ENCODE measurements around the gene SERINC5.
"Not testable (repeated sequence)": the region's sequence is repeated elsewhere in the genome, so short reads cannot be mapped to it uniquely, and the experiment has no call there.

The SERINC5 gene

DNA sequence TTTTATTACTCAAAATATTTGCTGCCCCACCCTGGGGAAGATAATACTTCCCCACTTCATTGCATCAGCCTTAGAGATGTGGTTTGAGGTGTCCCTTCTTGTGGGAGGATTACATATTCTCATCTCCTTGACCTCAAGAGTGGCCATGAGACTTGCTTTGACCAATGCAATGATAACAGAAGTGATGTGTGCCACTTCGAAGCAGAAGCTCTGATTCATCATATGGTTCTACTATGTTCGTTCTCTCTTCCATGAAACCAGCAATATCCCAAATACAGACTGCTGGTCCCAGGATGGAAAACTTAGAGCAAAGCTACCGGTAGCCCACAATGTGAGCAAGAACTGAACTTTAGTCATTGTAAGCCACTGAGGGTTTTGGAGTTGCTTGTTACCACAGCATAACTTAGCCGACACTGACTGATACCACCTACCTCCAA is 128.7 kb downstream of the SERINC5 start:
- no peaks in the 10 kb centered on the region for H3K27me3 ChIP-seq (ENCODE audit: low read depth, low read length)
- no peak overlapping the region for H3K4me3 ChIP-seq (ENCODE audit: low read depth in 1 of 2, low read length in 2 of 2)
- H3K4me1 ChIP-seq (ENCODE audit: control insufficient read depth in 1 of 2, insufficient read depth in 2 of 2, low read length in 2 of 2), result no peaks in the 10 kb centered on the region
- H3K9me3 ChIP-seq (ENCODE audit: control insufficient read depth in 1 of 2, low read length in 2 of 2), result no peaks in the 10 kb centered on the region
- no peaks in the 10 kb centered on the region for H3K36me3 ChIP-seq (ENCODE audit: control insufficient read depth in 1 of 2, insufficient read depth in 2 of 2, low read length in 2 of 2)
- no peak overlapping the region for H3K27ac ChIP-seq (ENCODE audit: low read length)

DNA sequence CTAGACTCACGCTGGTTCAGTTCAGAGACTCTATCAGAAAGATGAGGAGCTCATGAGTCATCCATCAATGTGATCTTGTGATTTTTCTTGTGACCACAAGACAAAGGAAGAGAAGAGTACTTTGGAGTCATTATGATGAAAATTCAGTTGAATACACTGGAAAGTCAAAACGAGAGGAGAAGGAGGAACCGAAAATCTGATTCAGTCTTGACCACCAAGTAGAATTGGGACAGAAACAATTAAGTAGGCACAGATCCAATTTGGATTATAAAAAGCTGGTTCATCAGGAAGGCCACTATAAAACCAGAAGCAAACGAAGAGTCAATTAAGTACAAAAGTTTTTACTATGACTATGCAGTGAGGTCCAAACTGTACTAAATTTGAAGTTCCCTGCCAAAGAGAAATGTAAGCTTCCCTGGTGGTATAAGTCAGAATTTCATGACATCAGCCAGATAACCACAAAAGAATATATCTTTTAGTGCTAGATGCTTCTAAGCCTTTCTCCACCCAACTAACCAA is 129.8 kb downstream of the SERINC5 start:
- Histone ChIP-seq H3K36me3 (ENCODE audit: control insufficient read depth in 1 of 2, insufficient read depth in 2 of 2, low read length in 2 of 2) (no peaks in the 10 kb centered on the region), H3K4me3 (ENCODE audit: low read depth in 1 of 2, low read length in 2 of 2) (no peak overlapping the region), H3K27me3 (ENCODE audit: low read depth, low read length) (no peaks in the 10 kb centered on the region), H3K27ac (ENCODE audit: low read length) (no peak overlapping the region), H3K4me1 (ENCODE audit: control insufficient read depth in 1 of 2, insufficient read depth in 2 of 2, low read length in 2 of 2) (no peaks in the 10 kb centered on the region), H3K9me3 (ENCODE audit: control insufficient read depth in 1 of 2, low read length in 2 of 2) (no peaks in the 10 kb centered on the region)

- H3K27ac ChIP-seq (ENCODE audit: low read length), result no peak overlapping the region
- H3K4me1 ChIP-seq (ENCODE audit: control insufficient read depth in 1 of 2, insufficient read depth in 2 of 2, low read length in 2 of 2), result no peaks in the 10 kb centered on the region
- no peaks in the 10 kb centered on the region for H3K36me3 ChIP-seq (ENCODE audit: control insufficient read depth in 1 of 2, insufficient read depth in 2 of 2, low read length in 2 of 2)
These were observed 130.6 kb downstream of the SERINC5 start for GRCh38 chr5:80125022-80125961.

DNA sequence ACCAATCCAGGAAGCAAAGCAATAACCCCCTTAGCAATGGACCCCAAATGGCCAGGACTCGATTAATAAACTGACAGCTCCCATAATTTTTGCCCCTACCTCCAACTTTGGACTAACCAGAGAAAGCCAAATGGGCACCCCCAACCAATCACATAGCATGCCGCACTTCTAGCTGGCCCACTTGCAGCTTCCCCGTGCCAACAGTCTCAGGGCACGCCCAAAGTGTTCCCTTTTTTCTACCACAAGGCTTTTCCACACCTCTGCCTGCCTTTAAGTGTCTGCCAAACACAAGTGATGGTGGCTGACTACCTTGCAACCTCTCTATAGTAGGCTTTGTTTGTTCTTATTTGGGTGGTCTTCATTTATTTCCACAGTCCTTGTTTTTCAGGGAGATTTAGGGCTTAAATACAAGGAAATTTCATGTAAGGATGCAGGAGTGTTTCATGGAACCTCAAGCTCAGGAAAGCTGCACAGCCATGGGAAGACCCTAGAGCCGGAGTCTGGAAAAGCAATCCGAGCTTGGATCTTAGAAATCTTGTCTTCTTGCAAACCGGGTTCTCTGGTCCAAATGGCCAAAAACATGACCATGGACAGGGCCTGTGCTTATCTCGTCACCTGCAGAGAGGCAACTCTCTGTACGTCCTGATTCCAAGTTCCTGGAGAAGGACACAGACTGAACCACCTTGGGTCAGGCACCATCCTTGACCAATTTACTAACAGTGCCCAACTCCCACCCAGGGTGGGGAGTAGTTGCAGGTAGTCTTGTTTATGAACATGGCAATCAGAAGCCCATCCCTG is 131.5 kb downstream of the SERINC5 start:
- no peaks in the 10 kb centered on the region for H3K27me3 ChIP-seq (ENCODE audit: low read depth, low read length)

More at GRCh38 chr5:80125022-80125961, 130.6 kb downstream of the SERINC5 start:
- Histone ChIP-seq H3K27me3 (ENCODE audit: low read depth, low read length) (no peaks in the 10 kb centered on the region), H3K9me3 (ENCODE audit: control insufficient read depth in 1 of 2, low read length in 2 of 2) (no peaks in the 10 kb centered on the region), H3K4me3 (ENCODE audit: low read depth in 1 of 2, low read length in 2 of 2) (no peak overlapping the region)

GRCh38 chr5:80122579-80122978 is 133.3 kb downstream of the SERINC5 start:
- Histone ChIP-seq H3K27ac (ENCODE audit: low read length) (no peak overlapping the region), H3K27me3 (ENCODE audit: low read depth, low read length) (no peaks in the 10 kb centered on the region), H3K4me3 (ENCODE audit: low read depth in 1 of 2, low read length in 2 of 2) (no peak overlapping the region), H3K4me1 (ENCODE audit: control insufficient read depth in 1 of 2, insufficient read depth in 2 of 2, low read length in 2 of 2) (no peaks in the 10 kb centered on the region), H3K9me3 (ENCODE audit: control insufficient read depth in 1 of 2, low read length in 2 of 2) (no peaks in the 10 kb centered on the region), H3K36me3 (ENCODE audit: control insufficient read depth in 1 of 2, insufficient read depth in 2 of 2, low read length in 2 of 2) (no peaks in the 10 kb centered on the region)

More for the DNA sequence above, 131.5 kb downstream of the SERINC5 start:
- no peaks in the 10 kb centered on the region for H3K4me1 ChIP-seq (ENCODE audit: control insufficient read depth in 1 of 2, insufficient read depth in 2 of 2, low read length in 2 of 2)
- H3K36me3 ChIP-seq (ENCODE audit: control insufficient read depth in 1 of 2, insufficient read depth in 2 of 2, low read length in 2 of 2), result no peaks in the 10 kb centered on the region
- H3K27ac ChIP-seq (ENCODE audit: low read length), result no peak overlapping the region
- H3K9me3 ChIP-seq (ENCODE audit: control insufficient read depth in 1 of 2, low read length in 2 of 2), result no peaks in the 10 kb centered on the region
- no peak overlapping the region for H3K4me3 ChIP-seq (ENCODE audit: low read depth in 1 of 2, low read length in 2 of 2)

GRCh38 chr5:80119372-80119771 is 136.5 kb downstream of the SERINC5 start:
- Histone ChIP-seq H3K27me3 (ENCODE audit: low read depth, low read length) (no peaks in the 10 kb centered on the region), H3K4me3 (ENCODE audit: low read depth in 1 of 2, low read length in 2 of 2) (no peak overlapping the region), H3K36me3 (ENCODE audit: control insufficient read depth in 1 of 2, insufficient read depth in 2 of 2, low read length in 2 of 2) (no peaks in the 10 kb centered on the region), H3K4me1 (ENCODE audit: control insufficient read depth in 1 of 2, insufficient read depth in 2 of 2, low read length in 2 of 2) (no peaks in the 10 kb centered on the region), H3K9me3 (ENCODE audit: control insufficient read depth in 1 of 2, low read length in 2 of 2) (no peaks in the 10 kb centered on the region), H3K27ac (ENCODE audit: low read length) (no peak overlapping the region)

DNA sequence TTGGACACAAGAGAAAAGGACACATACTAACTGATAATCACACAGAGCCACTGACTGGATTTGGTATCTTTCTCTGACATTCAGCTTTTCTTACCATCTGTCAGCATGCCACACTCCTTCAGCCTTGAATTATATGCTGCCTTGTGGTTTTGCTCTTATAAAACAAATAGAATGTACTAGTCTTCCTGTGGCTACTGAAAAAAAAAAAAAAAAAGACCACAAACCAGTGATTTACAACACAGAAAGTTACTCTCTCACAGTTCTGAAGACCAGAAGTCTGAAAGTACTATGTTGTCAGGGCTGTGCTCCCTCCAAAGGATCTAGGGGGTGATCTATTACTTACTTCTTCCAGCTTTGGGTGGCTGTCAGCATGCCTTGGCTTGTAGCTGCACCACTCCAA is 138.4 kb downstream of the SERINC5 start:
- Histone ChIP-seq H3K27me3 (ENCODE audit: low read depth, low read length) (no peaks in the 10 kb centered on the region), H3K4me3 (ENCODE audit: low read depth in 1 of 2, low read length in 2 of 2) (no peak overlapping the region), H3K27ac (ENCODE audit: low read length) (no peak overlapping the region), H3K4me1 (ENCODE audit: control insufficient read depth in 1 of 2, insufficient read depth in 2 of 2, low read length in 2 of 2) (no peaks in the 10 kb centered on the region), H3K36me3 (ENCODE audit: control insufficient read depth in 1 of 2, insufficient read depth in 2 of 2, low read length in 2 of 2) (no peaks in the 10 kb centered on the region), H3K9me3 (ENCODE audit: control insufficient read depth in 1 of 2, low read length in 2 of 2) (no peaks in the 10 kb centered on the region)

- Histone ChIP-seq H3K4me3 (ENCODE audit: low read depth in 1 of 2, low read length in 2 of 2) (no peak overlapping the region), H3K27me3 (ENCODE audit: low read depth, low read length) (no peaks in the 10 kb centered on the region), H3K27ac (ENCODE audit: low read length) (no peak overlapping the region), H3K9me3 (ENCODE audit: control insufficient read depth in 1 of 2, low read length in 2 of 2) (no peaks in the 10 kb centered on the region), H3K4me1 (ENCODE audit: control insufficient read depth in 1 of 2, insufficient read depth in 2 of 2, low read length in 2 of 2) (no peaks in the 10 kb centered on the region), H3K36me3 (ENCODE audit: control insufficient read depth in 1 of 2, insufficient read depth in 2 of 2, low read length in 2 of 2) (no peaks in the 10 kb centered on the region)
These were observed 139.4 kb downstream of the SERINC5 start for GRCh38 chr5:80116465-80116864.

- Histone ChIP-seq H3K9me3 (ENCODE audit: control insufficient read depth in 1 of 2, low read length in 2 of 2) (no peaks in the 10 kb centered on the region), H3K36me3 (ENCODE audit: control insufficient read depth in 1 of 2, insufficient read depth in 2 of 2, low read length in 2 of 2) (no peaks in the 10 kb centered on the region), H3K4me3 (ENCODE audit: low read depth in 1 of 2, low read length in 2 of 2) (no peak overlapping the region), H3K4me1 (ENCODE audit: control insufficient read depth in 1 of 2, insufficient read depth in 2 of 2, low read length in 2 of 2) (no peaks in the 10 kb centered on the region), H3K27ac (ENCODE audit: low read length) (no peak overlapping the region), H3K27me3 (ENCODE audit: low read depth, low read length) (no peaks in the 10 kb centered on the region)
These were observed 139.8 kb downstream of the SERINC5 start for GRCh38 chr5:80116000-80116399.

DNA sequence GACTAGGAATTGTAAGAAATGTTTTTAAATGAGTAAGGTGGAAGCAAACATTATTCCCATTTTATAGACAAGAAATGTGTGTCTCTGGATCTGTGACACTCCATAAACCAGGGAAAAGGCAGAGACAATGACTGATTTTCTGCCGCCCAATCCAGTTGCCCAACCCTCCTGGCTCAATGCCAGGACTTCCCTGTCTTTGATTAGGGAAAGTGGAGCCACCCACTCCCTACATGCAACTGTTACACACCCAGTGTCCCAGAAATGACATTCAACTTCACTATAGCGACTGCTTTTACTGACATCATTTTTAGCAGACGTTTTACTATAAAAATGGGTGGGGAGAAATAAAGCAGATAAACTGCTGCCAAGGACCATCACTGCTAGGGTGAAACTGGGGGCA is 141.0 kb downstream of the SERINC5 start:
- no peaks in the 10 kb centered on the region for H3K9me3 ChIP-seq (ENCODE audit: control insufficient read depth in 1 of 2, low read length in 2 of 2)
- H3K27me3 ChIP-seq (ENCODE audit: low read depth, low read length), result no peaks in the 10 kb centered on the region
- no peak overlapping the region for H3K4me3 ChIP-seq (ENCODE audit: low read depth in 1 of 2, low read length in 2 of 2)
- H3K4me1 ChIP-seq (ENCODE audit: control insufficient read depth in 1 of 2, insufficient read depth in 2 of 2, low read length in 2 of 2), result peaks cover 0 to 8% of the 10 kb centered on the region in 2 donors
- H3K27ac ChIP-seq (ENCODE audit: low read length), result no peak overlapping the region
- H3K36me3 ChIP-seq (ENCODE audit: control insufficient read depth in 1 of 2, insufficient read depth in 2 of 2, low read length in 2 of 2), result no peaks in the 10 kb centered on the region

DNA sequence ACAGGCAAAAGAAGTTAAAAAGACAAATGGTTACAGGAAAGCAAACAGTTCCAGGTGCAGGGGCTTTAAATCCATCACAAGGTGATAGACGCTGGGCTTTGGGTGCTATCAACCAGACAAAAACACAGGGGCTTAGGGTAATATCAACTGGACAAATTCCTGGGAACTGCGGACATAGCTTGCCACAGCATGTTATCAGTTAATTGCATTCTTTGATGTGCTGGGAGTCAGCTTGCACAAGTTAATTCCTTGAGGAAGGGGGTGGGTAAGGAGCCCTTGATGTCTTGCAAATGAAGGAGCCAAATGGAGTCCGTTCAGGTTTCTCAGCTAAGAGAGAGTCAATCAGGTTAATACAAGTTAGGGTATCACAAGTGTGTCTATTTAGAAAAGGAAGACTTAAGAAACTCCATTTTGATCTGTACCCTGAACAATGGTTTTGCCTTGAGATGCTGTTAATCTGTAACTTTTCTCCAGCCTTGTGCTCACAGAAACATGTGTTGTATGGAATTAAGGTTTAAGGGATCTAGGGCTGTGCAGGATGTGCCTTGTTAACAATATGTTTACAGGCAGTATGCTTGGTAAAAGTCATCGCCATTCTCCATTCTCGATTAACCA is 144.4 kb downstream of the SERINC5 start:
- peaks cover 0 to 14% of the 10 kb centered on the region in 2 donors for H3K4me1 ChIP-seq (ENCODE audit: control insufficient read depth in 1 of 2, insufficient read depth in 2 of 2, low read length in 2 of 2)
- not testable (repeated sequence) for H3K27ac ChIP-seq (ENCODE audit: low read length); H3K4me3 ChIP-seq (ENCODE audit: low read depth in 1 of 2, low read length in 2 of 2); H3K27me3 ChIP-seq (ENCODE audit: low read depth, low read length); H3K36me3 ChIP-seq (ENCODE audit: control insufficient read depth in 1 of 2, insufficient read depth in 2 of 2, low read length in 2 of 2); H3K9me3 ChIP-seq (ENCODE audit: control insufficient read depth in 1 of 2, low read length in 2 of 2)
